Peyer's patch (tissue), 4 donors: Measurements from ENCODE around the gene RTP2.

Source experiments
- CTCF ChIP-seq, 6 experiments: fragments of 450-650 bp in 4 of 6; fragments of 200-600 bp in 2 of 6; sonication (generic) in 1 of 6; IDR thresholded peaks; one replicate each; pipeline ENCODE4 v1.5.1; 2017 to 2019; ENCODE audit warnings: antibody characterized with exemption in 6 of 6, mild to moderate bottlenecking in 3 of 6, moderate library complexity in 1 of 6
- POLR2A ChIP-seq, 2 donors: fragments of 450-650 bp; IDR thresholded peaks; one replicate each; pipeline ENCODE4 v1.5.1; 2017; ENCODE audit warnings: antibody characterized with exemption in 2 of 2, mild to moderate bottlenecking in 2 of 2, moderate library complexity in 2 of 2

- no peak for TF ChIP-seq POLR2A (IDR thresholded peaks at IDR 0.05)
- TF ChIP-seq CTCF (IDR thresholded peaks at IDR 0.05) = no peak
These were observed 35.6 kb upstream of the RTP2 start for GRCh38 chr3:187738071-187738330.
